IMR-90 (cell line): ENCODE measurements around the gene DAAM1. TPM values are rescaled to one million over a fixed set of nuclear protein-coding genes. Genes with fewer than 3 reads are reported as not detected.

ENCODE experiments used
- ATAC-seq: fragments of 200-7000 bp; cut with Tn5 transposase; 2 replicates; pipeline ENCODE4 v1.9.1; 2020; ENCODE audit warnings: low read depth, mild to moderate bottlenecking, moderate library complexity
- BruUV-seq: library from RNA; stranded (reverse); fragments of 400-500 nt; replicated peaks from 2 replicates; lab custom pipeline; 2021; lab: Mats Ljungman, UMichigan
- CTCF ChIA-PET: fragments of 300-600 bp; formaldehyde crosslinking; extraction: SDS; loops from one replicate; lab custom pipeline; 2021; ENCODE audit warnings: antibody characterized with exemption; lab: Yijun Ruan, JAX
- POLR2A ChIA-PET: fragments of 300-600 bp; sonication (Branson Sonifier 250); formaldehyde crosslinking; loops from one replicate; lab custom pipeline; 2022; ENCODE audit warnings: antibody characterized with exemption; ENCODE audit not compliant: unreplicated experiment; lab: Charles Lee
- DNase-seq: peaks from one replicate; pipeline ENCODE4 v3.0.0; 2013
- H2AFZ ChIP-seq: replicated peaks from 2 replicates; pipeline ENCODE3; 2013; ENCODE audit warnings: low read length, mild to moderate bottlenecking; ENCODE audit not compliant: poor library complexity
- H2AK5ac ChIP-seq: 2 replicates; pipeline ENCODE4 v1.6.1; 2013; ENCODE audit warnings: low read depth, low read length, inconsistent platforms
- H2AK9ac ChIP-seq: replicated peaks from 2 replicates; pipeline ENCODE3; 2013; ENCODE audit warnings: mild to moderate bottlenecking, low read depth, low read length, moderate library complexity; ENCODE audit not compliant: poor library complexity
- H2BK120ac ChIP-seq: 2 replicates; pipeline ENCODE4 v1.6.1; 2013; ENCODE audit warnings: low read depth, low read length, inconsistent platforms
- H2BK15ac ChIP-seq: 3 replicates; pipeline ENCODE4 v1.6.1; 2013; ENCODE audit warnings: low read depth, low read length, inconsistent platforms
- H2BK20ac ChIP-seq: 2 replicates; pipeline ENCODE4 v1.6.1; 2013; ENCODE audit warnings: low read depth, mild to moderate bottlenecking, inconsistent platforms, low read length, moderate library complexity
- H2BK5ac ChIP-seq: 2 replicates; pipeline ENCODE4 v1.6.1; 2013; ENCODE audit warnings: mild to moderate bottlenecking, low read depth, low read length, inconsistent platforms; ENCODE audit not compliant: poor library complexity, severe bottlenecking
- H3K14ac ChIP-seq: replicated peaks from 2 replicates; pipeline ENCODE4 v1.6.1; 2013; ENCODE audit warnings: low read depth, low read length, inconsistent platforms
- H3K18ac ChIP-seq: 2 replicates; pipeline ENCODE4 v1.6.1; 2013; ENCODE audit warnings: low read depth, low read length, control low read depth
- H3K23ac ChIP-seq: 2 replicates; pipeline ENCODE4 v1.6.1; 2013; ENCODE audit warnings: low read depth, low read length, inconsistent platforms
- H3K27ac ChIP-seq: 2 replicates; pipeline ENCODE4 v1.5.1; 2013; ENCODE audit warnings: mild to moderate bottlenecking, control low read depth, low read length; ENCODE audit not compliant: insufficient read depth
- H3K27me3 ChIP-seq: 2 replicates; pipeline ENCODE4 v1.6.1; 2013; ENCODE audit warnings: low read length; ENCODE audit not compliant: control insufficient read depth, insufficient read depth
- H3K36me3 ChIP-seq: 2 replicates; pipeline ENCODE4 v1.6.1; 2013; ENCODE audit warnings: low read length, mixed read lengths; ENCODE audit not compliant: control insufficient read depth, insufficient read depth
- H3K4ac ChIP-seq: 2 replicates; pipeline ENCODE4 v1.6.1; 2013; ENCODE audit warnings: low read depth, low read length, inconsistent platforms
- H3K4me1 ChIP-seq: 2 replicates; pipeline ENCODE4 v1.6.1; 2013; ENCODE audit warnings: low read length, mixed read lengths; ENCODE audit not compliant: control insufficient read depth, insufficient read depth
- H3K4me2 ChIP-seq: 2 replicates; pipeline ENCODE4 v1.6.1; 2013; ENCODE audit warnings: low read depth, mild to moderate bottlenecking, control low read depth, low read length, moderate library complexity
- H3K4me3 ChIP-seq: 2 replicates; pipeline ENCODE4 v1.5.1; 2013; ENCODE audit warnings: low read depth, mild to moderate bottlenecking, control low read depth, low read length, moderate library complexity; ENCODE audit not compliant: insufficient read depth
- H3K56ac ChIP-seq: 2 replicates; pipeline ENCODE4 v1.6.1; 2013; ENCODE audit warnings: low read length, inconsistent platforms; ENCODE audit not compliant: insufficient read depth; ENCODE audit errors: extremely low read depth
- H3K79me1 ChIP-seq, 2 experiments: 2 replicates each; pipeline ENCODE4 v1.6.1; 2013; ENCODE audit warnings: low read length in 2 of 2, inconsistent platforms in 1 of 2, low read depth in 1 of 2
- H3K9ac ChIP-seq: 2 replicates; pipeline ENCODE4 v1.6.1; 2013; ENCODE audit warnings: low read depth, low read length, control low read depth
- H3K9me1 ChIP-seq: 2 replicates; pipeline ENCODE4 v1.6.1; 2013; ENCODE audit warnings: low read length, inconsistent platforms; ENCODE audit not compliant: insufficient read depth
- H3K9me3 ChIP-seq: 2 replicates; pipeline ENCODE4 v1.6.1; 2013; ENCODE audit warnings: low read length; ENCODE audit not compliant: control insufficient read depth, insufficient read depth
- H4K20me1 ChIP-seq: 2 replicates; pipeline ENCODE4 v1.6.1; 2013; ENCODE audit warnings: low read length, inconsistent platforms; ENCODE audit not compliant: insufficient read depth
- H4K5ac ChIP-seq: 2 replicates; pipeline ENCODE4 v1.6.1; 2013; ENCODE audit warnings: mild to moderate bottlenecking, low read depth, low read length, control low read depth
- H4K8ac ChIP-seq, 2 experiments: 2 replicates each; pipeline ENCODE4 v1.6.1; 2013; ENCODE audit warnings: low read depth in 2 of 2, low read length in 2 of 2, control low read depth in 1 of 2, inconsistent platforms in 1 of 2
- H4K91ac ChIP-seq: 2 replicates; pipeline ENCODE4 v1.6.1; 2013; ENCODE audit warnings: low read depth, low read length, inconsistent platforms; ENCODE audit not compliant: insufficient read depth
- BHLHE40 ChIP-seq: fragments of 150-350 bp; IDR thresholded peaks from 2 replicates; pipeline ENCODE4 v1.6.1; 2016; ENCODE audit warnings: mild to moderate bottlenecking, low read depth, low read length
- CEBPB ChIP-seq: IDR thresholded peaks from 2 replicates; pipeline ENCODE4 v1.6.1; 2012; ENCODE audit warnings: low read depth, low read length, improper control_type of control experiment
- CTCF ChIP-seq: conservative IDR thresholded peaks from 2 replicates; pipeline ENCODE4 v1.5.1; 2012; ENCODE audit warnings: mild to moderate bottlenecking, low read depth, low read length, improper control_type of control experiment
- ELK1 ChIP-seq: fragments of 150-350 bp; IDR thresholded peaks from 2 replicates; pipeline ENCODE4 v1.6.1; 2016; ENCODE audit warnings: low read depth, mild to moderate bottlenecking, low read length, moderate library complexity, borderline replicate concordance
- FOS ChIP-seq: fragments of 150-350 bp; IDR thresholded peaks from 2 replicates; pipeline ENCODE4 v1.6.1; 2016; ENCODE audit warnings: low read depth, low read length
- MAFK ChIP-seq: IDR thresholded peaks from 2 replicates; pipeline ENCODE4 v1.6.1; 2012; ENCODE audit warnings: low read depth, low read length, improper control_type of control experiment
- NFE2L2 ChIP-seq: fragments of 150-350 bp; IDR thresholded peaks from 2 replicates; pipeline ENCODE4 v1.6.1; 2016; ENCODE audit warnings: low read depth, mild to moderate bottlenecking, low read length
- POLR2A ChIP-seq: IDR thresholded peaks from 2 replicates; pipeline ENCODE4 v1.6.1; 2012; ENCODE audit warnings: mild to moderate bottlenecking, low read depth, low read length
- RAD21 ChIP-seq: IDR thresholded peaks from 2 replicates; pipeline ENCODE4 v1.6.1; 2012; ENCODE audit warnings: low read length, improper control_type of control experiment
- RFX5 ChIP-seq: IDR thresholded peaks from 2 replicates; pipeline ENCODE4 v1.8.0; 2012; ENCODE audit warnings: low read depth, mild to moderate bottlenecking, low read length, moderate library complexity
- SMC3 ChIP-seq: fragments of 150-350 bp; IDR thresholded peaks from 2 replicates; pipeline ENCODE4 v1.6.1; 2016; ENCODE audit warnings: low read depth, mild to moderate bottlenecking, antibody characterized with exemption, low read length, moderate library complexity
- WGBS, 2 experiments: methylation state at CpG; one replicate each; pipeline versions ENCODE4 v1.1.5 to v1.1.7; 2013; ENCODE audit warnings: missing lambda C conversion rate in 2 of 2; ENCODE audit not compliant: insufficient read length in 1 of 2; ENCODE audit errors: extremely low coverage in 2 of 2; 5-methylcytosine and 5-hydroxymethylcytosine counted together
- dilution Hi-C: fragments of 300-500 bp; cut with HindIII; formaldehyde crosslinking; loops from one replicate; pipeline ENCODE4 v1.14.3; 2018; ENCODE audit warnings: low sequenced_read_pairs; ENCODE audit not compliant: unreplicated experiment
- in situ Hi-C: fragments of 300-500 bp; cut with MboI; formaldehyde crosslinking; loops from 3 replicates; pipeline ENCODE4 v1.14.3; 2019; ENCODE audit warnings: low sequenced_read_pairs, inconsistent platforms, mixed read lengths
- intact Hi-C: fragments of 100-400 bp; cut with micrococcal nuclease; formaldehyde crosslinking; loops from 2 replicates; pipeline ENCODE4 v1.10.0; 2022
- polyA plus RNA-seq, 3 experiments: library from polyadenylated mRNA; depleted of rRNA; stranded (reverse); fragments of >200 nt; gene quantifications; 2 replicates each; pipeline ENCODE4 v1.2.3, GENCODE V29; 2012; ENCODE audit warnings: low replicate concordance in 1 of 3
- total RNA-seq: library from RNA; depleted of rRNA; stranded (reverse); fragments of >200 nt; gene quantifications from 2 replicates; pipeline ENCODE4 v1.2.3, GENCODE V29; 2012
- TF ChIP-seq, protein P1 (sequence below): fragments of 150-350 bp; IDR thresholded peaks from 2 replicates; pipeline ENCODE4 v1.6.1; 2017; ENCODE audit warnings: mild to moderate bottlenecking, antibody characterized with exemption, low read length, low read depth

The DAAM1 gene
- total and polyA plus RNA-seq, 2 of the 4 experiments (the other 2 are of a cell fraction) = 4.8 to 5.4 TPM

- H3K9me3 ChIP-seq = no peaks in the 10 kb centered on the region
- H4K8ac ChIP-seq = no peak overlapping the region
- no peak overlapping the region for H3K9ac ChIP-seq
- ATAC-seq (peak; percentile 60), DNase-seq (peak; percentile 80)
- H3K27me3 ChIP-seq = no peaks in the 10 kb centered on the region; the same call in 1 of the 2 replicates
- no peak overlapping the region for H2BK15ac ChIP-seq
- H3K14ac ChIP-seq = no peak overlapping the region
- dilution Hi-C loops (no loop called here), intact Hi-C loops (no loop called here), in situ Hi-C loops (no loop called here)
- peak overlapping the region; percentile 34; the same call in 1 of the 2 replicates for H3K4me2 ChIP-seq
- no peak overlapping the region for H3K23ac ChIP-seq
- no peak overlapping the region for H4K91ac ChIP-seq
- no peak overlapping the region for H2BK20ac ChIP-seq
- CTCF ChIA-PET = no interaction called here
- peaks cover 6% of the 10 kb centered on the region for H3K4me1 ChIP-seq
- no peak overlapping the region for H2AFZ ChIP-seq
- no peak overlapping the region for H2AK9ac ChIP-seq
- no peak overlapping the region for H4K5ac ChIP-seq
- H3K4ac ChIP-seq = no peak overlapping the region
- POLR2A ChIA-PET = no interaction called here
- no peaks in the 10 kb centered on the region for H3K79me1 ChIP-seq
- no CpG with 5 or more reads among the region's 1 CpG for WGBS, 2 experiments
- H3K36me3 ChIP-seq = peaks cover 3% of the 10 kb centered on the region; the same call in 1 of the 2 replicates
- H4K20me1 ChIP-seq = no peaks in the 10 kb centered on the region
- H3K4me3 ChIP-seq = no peak overlapping the region
- no peak overlapping the region for H3K27ac ChIP-seq
- H3K18ac ChIP-seq = peak overlapping the region; percentile 37; the same call in 1 of the 2 replicates
- H2BK5ac ChIP-seq = no peak overlapping the region
- H3K56ac ChIP-seq = no peak overlapping the region
- H3K9me1 ChIP-seq = no peaks in the 10 kb centered on the region
- BruUV-seq = no TSS peak
- no peak for TF ChIP-seq FOS
- no peak for TF ChIP-seq NFE2L2
- no peak for TF ChIP-seq CEBPB
- TF ChIP-seq POLR2A = no peak
- TF ChIP-seq, protein P1, sequence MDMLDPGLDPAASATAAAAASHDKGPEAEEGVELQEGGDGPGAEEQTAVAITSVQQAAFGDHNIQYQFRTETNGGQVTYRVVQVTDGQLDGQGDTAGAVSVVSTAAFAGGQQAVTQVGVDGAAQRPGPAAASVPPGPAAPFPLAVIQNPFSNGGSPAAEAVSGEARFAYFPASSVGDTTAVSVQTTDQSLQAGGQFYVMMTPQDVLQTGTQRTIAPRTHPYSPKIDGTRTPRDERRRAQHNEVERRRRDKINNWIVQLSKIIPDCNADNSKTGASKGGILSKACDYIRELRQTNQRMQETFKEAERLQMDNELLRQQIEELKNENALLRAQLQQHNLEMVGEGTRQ = no peak
- no peak for TF ChIP-seq MAFK
- no peak for TF ChIP-seq SMC3
- no peak for TF ChIP-seq ELK1
- no peak for TF ChIP-seq CTCF
- no peak for TF ChIP-seq BHLHE40
- TF ChIP-seq RAD21 = no peak
- TF ChIP-seq RFX5 = no peak
- H2AK5ac ChIP-seq = no peak overlapping the region
- no peak overlapping the region for H2BK120ac ChIP-seq
Measured at GRCh38 chr14:59294662-59294992, 106.2 kb downstream of the DAAM1 start.
